SK-N-SH (cell line): ENCODE measurements around the gene TM9SF3. TPM values are rescaled to one million over a fixed set of nuclear protein-coding genes. Genes with fewer than 3 reads are reported as not detected.

Experiments
- CTCF ChIA-PET: fragments of 300-600, 350-600 bp; formaldehyde crosslinking; extraction: SDS; loops from one replicate; lab custom pipeline; 2021; lab: Yijun Ruan, JAX
- POLR2A ChIA-PET: fragments of 350-600 bp; sonication (Branson Sonifier 250); formaldehyde crosslinking; extraction: SDS; loops from one replicate; lab custom pipeline; 2020; ENCODE audit warnings: antibody characterized with exemption, inconsistent platforms; lab: Yijun Ruan, JAX
- DNase-seq: peaks from one replicate; pipeline ENCODE4 v3.0.0; 2012
- H2AFZ ChIP-seq: fragments of 200-600 bp; sonication (generic); 2 replicates; pipeline ENCODE4 v1.8.1; 2016; ENCODE audit warnings: antibody characterized with exemption, mild to moderate bottlenecking, low read depth
- H3F3A ChIP-seq: fragments of 200-600 bp; sonication (generic); replicated peaks from 2 replicates; pipeline ENCODE3; 2016; ENCODE audit warnings: antibody characterized with exemption, mild to moderate bottlenecking; ENCODE audit not compliant: insufficient read depth
- H3K27ac ChIP-seq, 2 experiments: fragments of 200-500 bp in 1 of 2; fragments of 200-600 bp in 1 of 2; sonication (Bioruptor generic) in 1 of 2; sonication (generic), shearing (Covaris generic) in 1 of 2; 2 replicates each; pipeline versions ENCODE4 v1.5.1 to v1.6.1; 2014 to 2016; ENCODE audit warnings: low read depth in 2 of 2, inconsistent platforms in 1 of 2, low read length in 1 of 2, mild to moderate bottlenecking in 1 of 2, mixed read lengths in 1 of 2
- H3K27me3 ChIP-seq: fragments of 200-600 bp; sonication (generic), shearing (Covaris generic); 2 replicates; pipeline ENCODE4 v1.6.1; 2016; ENCODE audit warnings: mixed run types; ENCODE audit not compliant: insufficient read depth
- H3K36me3 ChIP-seq, 2 experiments: fragments of 200-500 bp in 1 of 2; fragments of 200-600 bp in 1 of 2; sonication (Bioruptor generic) in 1 of 2; sonication (generic) in 1 of 2; replicated peaks in 1 of 2; 2 replicates each; pipeline versions ENCODE3 to v1.5.1; 2014 to 2016; ENCODE audit warnings: low read length in 1 of 2, mild to moderate bottlenecking in 1 of 2; ENCODE audit not compliant: insufficient read depth in 2 of 2, control insufficient read depth in 1 of 2
- H3K4me1 ChIP-seq, 2 experiments: fragments of 200-500 bp in 1 of 2; fragments of 200-600 bp in 1 of 2; sonication (Bioruptor generic) in 1 of 2; sonication (generic), shearing (Covaris generic) in 1 of 2; 2 replicates each; pipeline versions ENCODE4 v1.5.1 to v1.6.1; 2014 to 2016; ENCODE audit warnings: low read depth in 1 of 2, low read length in 1 of 2, mixed run types in 1 of 2; ENCODE audit not compliant: insufficient read depth in 2 of 2, control insufficient read depth in 1 of 2
- H3K4me2 ChIP-seq: fragments of 200-600 bp; sonication (generic), shearing (Covaris generic); 2 replicates; pipeline ENCODE4 v1.6.1; 2017; ENCODE audit warnings: mixed run types
- H3K4me3 ChIP-seq, 2 experiments: fragments of 200-500 bp in 1 of 2; fragments of 200-600 bp in 1 of 2; sonication (Bioruptor generic) in 1 of 2; sonication (generic), shearing (Covaris generic) in 1 of 2; 2 replicates each; pipeline versions ENCODE4 v1.5.1 to v1.8.1; 2014 to 2016; ENCODE audit warnings: low read depth in 2 of 2, inconsistent platforms in 1 of 2, low read length in 1 of 2, mild to moderate bottlenecking in 1 of 2, mixed read lengths in 1 of 2, moderate library complexity in 1 of 2
- H3K79me2 ChIP-seq: fragments of 200-600 bp; sonication (generic); 2 replicates; pipeline ENCODE4 v1.8.1; 2017; ENCODE audit warnings: mild to moderate bottlenecking; ENCODE audit not compliant: insufficient read depth
- H3K9ac ChIP-seq: fragments of 200-600 bp; sonication (generic); 2 replicates; pipeline ENCODE4 v1.6.1; 2017; ENCODE audit warnings: mixed run types
- H3K9me2 ChIP-seq: fragments of 200-600 bp; sonication (generic); 2 replicates; pipeline ENCODE4 v1.6.1; 2017; ENCODE audit warnings: mixed run types
- H3K9me3 ChIP-seq: fragments of 200-600 bp; sonication (generic); 2 replicates; pipeline ENCODE4 v1.6.1; 2017; ENCODE audit warnings: mixed run types, mild to moderate bottlenecking, moderate library complexity
- H4K20me1 ChIP-seq: fragments of 200-600 bp; sonication (generic); 2 replicates; pipeline ENCODE4 v1.6.1; 2017; ENCODE audit warnings: mild to moderate bottlenecking, mixed run types; ENCODE audit not compliant: insufficient read depth
- EP300 ChIP-seq, 2 experiments: IDR thresholded peaks; 2 replicates each; pipeline versions ENCODE4 v1.4.0 to v1.6.1; 2012; ENCODE audit warnings: borderline replicate concordance in 1 of 2, low read depth in 1 of 2, low read length in 1 of 2
- FOSL2 ChIP-seq: IDR thresholded peaks from 2 replicates; pipeline ENCODE4 v1.4.0; 2012; ENCODE audit warnings: low read depth, mild to moderate bottlenecking, moderate library complexity, borderline replicate concordance
- FOXM1 ChIP-seq: IDR thresholded peaks from 2 replicates; pipeline ENCODE4 v1.4.0; 2012; ENCODE audit warnings: low read depth, mild to moderate bottlenecking
- IRF3 ChIP-seq: fragments of 150-350 bp; IDR thresholded peaks from 2 replicates; pipeline ENCODE4 v1.6.1; 2016; ENCODE audit warnings: mild to moderate bottlenecking, low read depth, low read length
- MXI1 ChIP-seq: IDR thresholded peaks from 2 replicates; pipeline ENCODE4 v1.6.1; 2012; ENCODE audit warnings: mild to moderate bottlenecking, low read depth, low read length, improper control_type of control experiment
- NFIC ChIP-seq: IDR thresholded peaks from 2 replicates; pipeline ENCODE4 v1.4.0; 2012; ENCODE audit warnings: borderline replicate concordance
- RAD21 ChIP-seq: IDR thresholded peaks from 2 replicates; pipeline ENCODE4 v1.6.1; 2012; ENCODE audit warnings: mild to moderate bottlenecking, low read length
- RCOR1 ChIP-seq: fragments of 150-350 bp; IDR thresholded peaks from 2 replicates; pipeline ENCODE4 v1.6.1; 2017; ENCODE audit warnings: antibody characterized with exemption, low read length
- REST ChIP-seq: IDR thresholded peaks from 2 replicates; pipeline ENCODE4 v1.6.1; 2012; ENCODE audit warnings: mild to moderate bottlenecking, low read depth, low read length, moderate library complexity
- TEAD4 ChIP-seq: IDR thresholded peaks from 2 replicates; pipeline ENCODE4 v1.4.0; 2012; ENCODE audit warnings: mild to moderate bottlenecking, borderline replicate concordance; ENCODE audit not compliant: insufficient read depth
- WGBS: methylation state at CpG from one replicate; pipeline ENCODE4 v1.1.6; 2017; ENCODE audit warnings: low lambda C conversion rate; 5-methylcytosine and 5-hydroxymethylcytosine counted together
- polyA plus RNA-seq, 3 experiments: library from polyadenylated mRNA; depleted of rRNA; stranded (reverse); fragments of >200 nt; gene quantifications; 2 replicates each; pipeline ENCODE4 v1.2.3, GENCODE V29; 2012
- TF ChIP-seq, protein P1 (sequence below): fragments of 150-350 bp; IDR thresholded peaks from 2 replicates; pipeline ENCODE4 v1.6.1; 2017; ENCODE audit warnings: antibody characterized with exemption, low read length, low read depth, borderline replicate concordance

TM9SF3 gene
- polyA plus RNA-seq, 1 of the 3 experiments (the other 2 are of a cell fraction): 24.9 TPM

GRCh38 chr10:96540240-96540639 is 46.6 kb downstream of the TM9SF3 start (continued):
- no peak for TF ChIP-seq IRF3
- TF ChIP-seq REST: no peak
- no peak for TF ChIP-seq NFIC
- no peak for TF ChIP-seq FOXM1

GRCh38 chr10:96538683-96539082 is 48.1 kb downstream of the TM9SF3 start:
- Histone ChIP-seq H2AFZ (no peak overlapping the region), H3K9me3 (no peaks in the 10 kb centered on the region), H3K9me2 (no peaks in the 10 kb centered on the region), H3K27ac (no peak overlapping the region), H3K9ac (no peak overlapping the region), H3K36me3 (peaks cover 42 to 57% of the 10 kb centered on the region in 2 experiments), H3K4me1 (peaks cover 0 to under 1% of the 10 kb centered on the region in 2 experiments; a peak in 2 of 4 replicates), H4K20me1 (peaks cover 23% of the 10 kb centered on the region), H3F3A (no peaks in the 10 kb centered on the region), H3K4me2 (no peak overlapping the region), H3K4me3 (no peak overlapping the region), H3K27me3 (no peaks in the 10 kb centered on the region), H3K79me2 (peaks cover 58% of the 10 kb centered on the region)
- TF ChIP-seq FOSL2: no peak
- TF ChIP-seq RCOR1: no peak
- no peak for TF ChIP-seq TEAD4
- no peak for TF ChIP-seq EP300 (IDR thresholded peaks at IDR 0.05; ENCODE audit: borderline replicate concordance in 1 of 2, low read depth in 1 of 2, low read length in 1 of 2)
- TF ChIP-seq, protein P1, sequence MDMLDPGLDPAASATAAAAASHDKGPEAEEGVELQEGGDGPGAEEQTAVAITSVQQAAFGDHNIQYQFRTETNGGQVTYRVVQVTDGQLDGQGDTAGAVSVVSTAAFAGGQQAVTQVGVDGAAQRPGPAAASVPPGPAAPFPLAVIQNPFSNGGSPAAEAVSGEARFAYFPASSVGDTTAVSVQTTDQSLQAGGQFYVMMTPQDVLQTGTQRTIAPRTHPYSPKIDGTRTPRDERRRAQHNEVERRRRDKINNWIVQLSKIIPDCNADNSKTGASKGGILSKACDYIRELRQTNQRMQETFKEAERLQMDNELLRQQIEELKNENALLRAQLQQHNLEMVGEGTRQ: no peak
- TF ChIP-seq MXI1: no peak
- no peak for TF ChIP-seq RAD21
- ChIA-PET POLR2A (no interaction called here), CTCF (interaction anchor here (0.6 to 1.2 kb wide), 2 partner anchors 13 to 25 kb away, joined by 3 read pairs; partner anchors contain the start of gene TLL2)
- 96% methylated on average over 1 of the region's 1 CpG for WGBS
- no peak for DNase-seq
